ENCODE results near the gene TIMP3. TPM values are rescaled to one million over a fixed set of nuclear protein-coding genes. Genes with fewer than 3 reads are reported as not detected.

TIMP3 gene
- total RNA-seq, 1 experiment from 2014 or later = 3.3 TPM

- no peak for TF ChIP-seq ZNF512 (CRISPR knock-in tag; IDR thresholded peaks at IDR 0.05; ENCODE audit: borderline replicate concordance)
Measured at GRCh38 chr22:32823024-32823730, 21.7 kb downstream of the TIMP3 start (continued).

- ChIA-PET POLR2A (no interaction called here), CTCF (interaction anchor here (1.2 to 2.0 kb wide), 4 partner anchors 12 to 295 kb away, joined by 3 to 7 read pairs (median 4); no protein-coding TSS in a partner anchor)
- no peak overlapping the region for H3K27ac Mint-ChIP-seq
- no peaks in the 10 kb centered on the region for H3K27me3 Mint-ChIP-seq (ENCODE audit: low read depth)
- no peak overlapping the region for H3K4me3 Mint-ChIP-seq
- no peaks in the 10 kb centered on the region for H3K9me3 Mint-ChIP-seq
- peaks cover 5% of the 10 kb centered on the region; the same call in 1 of the 2 replicates for H3K4me1 Mint-ChIP-seq
- ATAC-seq (no peak), DNase-seq (ENCODE audit: low spot score) (no peak)
- no peak for TF ChIP-seq ATF1 (CRISPR knock-in tag; IDR thresholded peaks at IDR 0.05)
- TF ChIP-seq MAX (CRISPR knock-in tag; IDR thresholded peaks at IDR 0.05) = no peak
- TF ChIP-seq TP53 (CRISPR knock-in tag; IDR thresholded peaks at IDR 0.05) = no peak
- TF ChIP-seq GABPB1 (CRISPR knock-in tag; IDR thresholded peaks at IDR 0.05) = no peak
- TF ChIP-seq ERG (CRISPR knock-in tag; IDR thresholded peaks at IDR 0.05) = no peak
- no peak for TF ChIP-seq RORB (CRISPR knock-in tag; IDR thresholded peaks at IDR 0.05)
- TF ChIP-seq JAZF1 (CRISPR knock-in tag; IDR thresholded peaks at IDR 0.05) = no peak
- TF ChIP-seq SMAD3 (CRISPR knock-in tag; IDR thresholded peaks at IDR 0.05; ENCODE audit: borderline replicate concordance) = no peak
- TF ChIP-seq CREM (CRISPR knock-in tag; IDR thresholded peaks at IDR 0.05) = no peak
- no peak for TF ChIP-seq ELF4 (CRISPR knock-in tag; IDR thresholded peaks at IDR 0.05; ENCODE audit: low read depth)
- no peak for TF ChIP-seq ZBTB43 (CRISPR knock-in tag; IDR thresholded peaks at IDR 0.05)
- TF ChIP-seq, protein P1, sequence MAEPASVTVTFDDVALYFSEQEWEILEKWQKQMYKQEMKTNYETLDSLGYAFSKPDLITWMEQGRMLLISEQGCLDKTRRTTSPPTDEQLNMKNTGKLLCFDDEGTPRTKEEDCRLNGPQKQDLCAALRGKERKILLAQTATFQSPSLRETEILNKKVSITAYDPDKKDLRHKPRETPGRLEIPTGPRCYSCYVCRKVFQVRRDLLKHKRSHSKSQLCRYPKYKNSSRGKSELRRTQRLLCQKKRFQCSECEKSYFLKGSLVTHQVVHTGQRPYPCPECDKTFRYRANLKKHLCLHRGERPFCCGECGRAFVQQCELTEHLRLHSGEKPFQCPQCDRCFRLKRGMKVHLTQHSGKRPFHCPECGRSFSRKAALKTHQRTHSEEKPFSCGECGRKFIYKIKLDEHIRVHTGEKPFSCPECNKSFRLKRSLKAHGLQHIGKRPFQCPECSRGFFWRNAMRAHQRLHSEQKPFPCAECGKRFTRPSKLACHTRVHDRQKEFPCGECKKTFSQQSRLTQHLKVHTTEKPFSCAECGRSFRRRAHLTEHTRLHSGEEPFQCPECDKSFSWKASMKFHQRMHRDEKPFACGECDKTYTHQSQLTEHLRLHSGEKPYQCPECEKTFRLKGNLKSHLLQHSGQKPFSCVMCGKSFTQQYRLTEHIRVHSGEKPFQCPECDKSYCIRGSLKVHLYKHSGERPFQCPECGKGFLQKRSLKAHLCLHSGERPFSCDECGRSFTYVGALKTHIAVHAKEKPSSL (CRISPR knock-in tag; conservative IDR thresholded peaks at IDR 0.05) = no peak
- no peak for TF ChIP-seq JUN (CRISPR knock-in tag; IDR thresholded peaks at IDR 0.05)
- TF ChIP-seq CTCF (IDR thresholded peaks at IDR 0.05) = no peak
- TF ChIP-seq FOXJ3 (CRISPR knock-in tag; IDR thresholded peaks at IDR 0.05; ENCODE audit: borderline replicate concordance) = no peak
- TF ChIP-seq, protein P2, sequence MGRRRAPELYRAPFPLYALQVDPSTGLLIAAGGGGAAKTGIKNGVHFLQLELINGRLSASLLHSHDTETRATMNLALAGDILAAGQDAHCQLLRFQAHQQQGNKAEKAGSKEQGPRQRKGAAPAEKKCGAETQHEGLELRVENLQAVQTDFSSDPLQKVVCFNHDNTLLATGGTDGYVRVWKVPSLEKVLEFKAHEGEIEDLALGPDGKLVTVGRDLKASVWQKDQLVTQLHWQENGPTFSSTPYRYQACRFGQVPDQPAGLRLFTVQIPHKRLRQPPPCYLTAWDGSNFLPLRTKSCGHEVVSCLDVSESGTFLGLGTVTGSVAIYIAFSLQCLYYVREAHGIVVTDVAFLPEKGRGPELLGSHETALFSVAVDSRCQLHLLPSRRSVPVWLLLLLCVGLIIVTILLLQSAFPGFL (CRISPR knock-in tag; IDR thresholded peaks at IDR 0.05; ENCODE audit: borderline replicate concordance) = no peak
- no peak for TF ChIP-seq NFATC4 (CRISPR knock-in tag; IDR thresholded peaks at IDR 0.05)
- TF ChIP-seq ESRRA (CRISPR knock-in tag; IDR thresholded peaks at IDR 0.05; ENCODE audit: borderline replicate concordance) = no peak
- no peaks in the 10 kb centered on the region for H3K36me3 Mint-ChIP-seq
Measured at GRCh38 chr22:32824531-32825312, 23.2 kb downstream of the TIMP3 start.
